B cell (primary cell): ENCODE measurements around the gene HOXA9. TPM values are rescaled to one million over a fixed set of nuclear protein-coding genes. Genes with fewer than 3 reads are reported as not detected.

Source experiments
- ATAC-seq: fragments of 200-7000 bp; cut with Tn5 transposase; one replicate; pipeline ENCODE4 v1.10.0; 2021; ENCODE audit warnings: low read depth, mild to moderate bottlenecking, moderate number of reproducible peaks, moderate library complexity
- CTCF ChIA-PET: fragments of 350-600 bp; sonication (Branson Sonifier 250); formaldehyde crosslinking; loops from one replicate; lab custom pipeline; 2021; ENCODE audit warnings: antibody characterized with exemption, inconsistent platforms; lab: Charles Lee
- POLR2A ChIA-PET: fragments of 350-600 bp; sonication (Branson Sonifier 250); formaldehyde crosslinking; loops from one replicate; lab custom pipeline; 2021; ENCODE audit warnings: antibody characterized with exemption; lab: Charles Lee
- DNase-seq: peaks from one replicate; pipeline ENCODE4 v3.0.0; 2013
- H2AFZ ChIP-seq: 2 replicates; pipeline ENCODE4 v1.6.1; 2012; ENCODE audit warnings: mild to moderate bottlenecking, low read depth, low read length; ENCODE audit not compliant: insufficient read depth, poor library complexity, severe bottlenecking
- H3K27ac ChIP-seq, 2 donors: 1 replicate in 1 of 2; 2 replicates in 1 of 2; pipeline ENCODE4 v1.5.1; 2012 to 2013; ENCODE audit warnings: low read length in 2 of 2, mild to moderate bottlenecking in 2 of 2, moderate library complexity in 1 of 2
- H3K27me3 ChIP-seq, 4 experiments: fragments of 200-600 bp in 1 of 4; sonication (generic) in 1 of 4; replicated peaks in 1 of 4; 1 replicate in 2 of 4; 2 replicates in 2 of 4; pipeline versions ENCODE4 v1.6.1 to v1.7.0; 2013 to 2016; ENCODE audit warnings: low read length in 3 of 4, mild to moderate bottlenecking in 2 of 4, mixed read lengths in 1 of 4, moderate library complexity in 1 of 4; ENCODE audit not compliant: insufficient read depth in 4 of 4, control insufficient read depth in 3 of 4; ENCODE audit errors: control extremely low read depth in 1 of 4
- H3K36me3 ChIP-seq, 2 experiments: replicated peaks in 1 of 2; 1 replicate in 1 of 2; 2 replicates in 1 of 2; pipeline versions ENCODE4 v1.6.1 to v1.7.1; 2013; ENCODE audit warnings: low read length in 1 of 2; ENCODE audit not compliant: insufficient read depth in 2 of 2, control insufficient read depth in 1 of 2; ENCODE audit errors: control extremely low read depth in 1 of 2, extremely low read depth in 1 of 2
- H3K4me1 ChIP-seq, 2 donors: fragments of 200-600 bp in 1 of 2; sonication (generic) in 1 of 2; 1 replicate in 1 of 2; 2 replicates in 1 of 2; pipeline versions ENCODE4 v1.5.1 to v1.6.1; 2013 to 2017; ENCODE audit warnings: low read length in 2 of 2; ENCODE audit not compliant: control insufficient read depth in 2 of 2, insufficient read depth in 2 of 2
- H3K4me2 ChIP-seq: replicated peaks from 2 replicates; pipeline ENCODE3; 2012; ENCODE audit warnings: mild to moderate bottlenecking, low read depth, low read length; ENCODE audit not compliant: poor library complexity, severe bottlenecking
- H3K4me3 ChIP-seq, 5 experiments: fragments of 200-600 bp in 1 of 5; sonication (generic) in 1 of 5; 1 replicate in 3 of 5; 2 replicates in 2 of 5; pipeline versions ENCODE4 v1.5.1 to v1.7.0; 2011 to 2016; ENCODE audit warnings: low read length in 4 of 5, mild to moderate bottlenecking in 4 of 5, low read depth in 2 of 5, control low read depth in 1 of 5, moderate library complexity in 1 of 5; ENCODE audit not compliant: insufficient read depth in 1 of 5; ENCODE audit errors: control extremely low read depth in 1 of 5, extremely low read depth in 1 of 5
- H3K79me2 ChIP-seq: fragments of 200-600 bp; sonication (generic); one replicate; pipeline ENCODE4 v1.6.0; 2016; ENCODE audit warnings: low read length; ENCODE audit not compliant: control insufficient read depth, insufficient read depth
- H3K9ac ChIP-seq: fragments of 200-600 bp; sonication (generic); 2 replicates; pipeline ENCODE4 v1.6.1; 2017; ENCODE audit warnings: mild to moderate bottlenecking, low read length, moderate library complexity
- H3K9me3 ChIP-seq, 3 donors: one replicate each; pipeline versions ENCODE4 v1.6.1 to v1.7.1; 2013; ENCODE audit warnings: low read length in 2 of 3; ENCODE audit not compliant: control insufficient read depth in 2 of 3, insufficient read depth in 1 of 3; ENCODE audit errors: control extremely low read depth in 1 of 3
- H4K20me1 ChIP-seq: 2 replicates; pipeline ENCODE4 v1.6.0; 2012; ENCODE audit warnings: mild to moderate bottlenecking, low read length; ENCODE audit not compliant: insufficient read depth, control insufficient read depth, poor library complexity, severe bottlenecking
- H3K27ac Mint-ChIP-seq: one replicate; pipeline ENCODE4 v1.8.0; 2021; ENCODE audit warnings: mixed read lengths
- H3K27me3 Mint-ChIP-seq: one replicate; pipeline ENCODE4 v1.8.0; 2021; ENCODE audit warnings: mixed read lengths
- H3K4me1 Mint-ChIP-seq: one replicate; pipeline ENCODE4 v1.8.0; 2021; ENCODE audit warnings: mixed read lengths
- H3K4me3 Mint-ChIP-seq: one replicate; pipeline ENCODE4 v1.8.0; 2021; ENCODE audit warnings: mixed read lengths
- H3K9me3 Mint-ChIP-seq: one replicate; pipeline ENCODE4 v1.8.0; 2022; ENCODE audit warnings: mixed read lengths; ENCODE audit not compliant: insufficient read depth
- CTCF ChIP-seq: fragments of 200-600 bp; IDR thresholded peaks from one replicate; pipeline ENCODE4 v1.8.0; 2022; ENCODE audit warnings: antibody characterized with exemption, mild to moderate bottlenecking
- EZH2 ChIP-seq: IDR thresholded peaks from 2 replicates; pipeline ENCODE4 v1.6.1; 2012; ENCODE audit warnings: borderline replicate concordance, low read depth, mild to moderate bottlenecking, moderate library complexity, low read length; ENCODE audit not compliant: insufficient read depth, poor library complexity, severe bottlenecking
- WGBS: methylation state at CpG from one replicate; pipeline ENCODE4 v1.1.5; 2013; ENCODE audit warnings: missing lambda C conversion rate; ENCODE audit not compliant: insufficient coverage; 5-methylcytosine and 5-hydroxymethylcytosine counted together
- intact Hi-C: fragments of 100-400 bp; cut with micrococcal nuclease; formaldehyde crosslinking; loops from one replicate; pipeline ENCODE4 v1.10.0; 2022
- polyA plus RNA-seq: library from polyadenylated mRNA; depleted of rRNA; stranded (reverse); fragments of >200 nt; gene quantifications from 2 replicates; pipeline ENCODE4 v1.2.3, GENCODE V29; 2012
- total RNA-seq, 2 donors: library from RNA; stranded (reverse); fragments of 120-200 nt in 1 of 2; gene quantifications; 1 replicate in 1 of 2; 2 replicates in 1 of 2; pipeline versions ENCODE4 v1.2.3 to v1.2.4, GENCODE V29; 2013 to 2022

Gene HOXA9
- total and polyA plus RNA-seq, 2 donors (not counting 1 experiment from before 2014, with no cell fraction given), result 0.07 TPM; not detected in 1

GRCh38 chr7:27191161-27191731, 25.9 kb upstream of the HOXA9 start:
- peaks cover 2 to 97% (median 80%) of the 10 kb centered on the region in 4 experiments for H3K27me3 ChIP-seq
- no peak for TF ChIP-seq CTCF
- TF ChIP-seq EZH2, result no peak
- no peaks in the 10 kb centered on the region for H4K20me1 ChIP-seq
- DNase-seq, result no peak
- WGBS, result 35% methylated on average over 15 of the region's 15 CpGs
- POLR2A ChIA-PET, result no interaction called here
- intact Hi-C loops, result loop anchor here (10.0 kb wide), 1 partner anchor 414 kb away; no protein-coding TSS in a partner anchor
- H3K4me1 Mint-ChIP-seq, result peaks cover 31% of the 10 kb centered on the region
- H2AFZ ChIP-seq, result no peak overlapping the region
- H3K36me3 ChIP-seq, result no peaks in the 10 kb centered on the region
- no peak overlapping the region for H3K4me3 ChIP-seq
- no peak for ATAC-seq
- CTCF ChIA-PET, result interaction anchor here (1.0 to 5.9 kb wide), 4 partner anchors 8 to 822 kb away, joined by 3 to 28 read pairs (median 4); no protein-coding TSS in a partner anchor
- H3K4me2 ChIP-seq, result no peak overlapping the region
- peaks cover 39 to 64% of the 10 kb centered on the region in 2 donors for H3K4me1 ChIP-seq
- H3K4me3 Mint-ChIP-seq, result peak overlapping the region; percentile 56
- no peak overlapping the region for H3K9ac ChIP-seq
- peaks cover 88% of the 10 kb centered on the region for H3K27me3 Mint-ChIP-seq
- H3K79me2 ChIP-seq, result no peaks in the 10 kb centered on the region
- H3K27ac ChIP-seq, result no peak overlapping the region
- H3K27ac Mint-ChIP-seq, result peak overlapping the region; percentile 50
- H3K9me3 ChIP-seq, result peaks cover 2 to 58% (median 6%) of the 10 kb centered on the region in 3 donors
- H3K9me3 Mint-ChIP-seq, result no peaks in the 10 kb centered on the region
